NCI-H2029 treated with DMSO at 0.1 percent for 48 hours (cell line): ENCODE data around the gene PDE11A.

Source experiments
- DNase-seq: peaks from one replicate; lab custom pipeline; 2025; lab: John Stamatoyannopoulos, UW

PDE11A gene

DNA sequence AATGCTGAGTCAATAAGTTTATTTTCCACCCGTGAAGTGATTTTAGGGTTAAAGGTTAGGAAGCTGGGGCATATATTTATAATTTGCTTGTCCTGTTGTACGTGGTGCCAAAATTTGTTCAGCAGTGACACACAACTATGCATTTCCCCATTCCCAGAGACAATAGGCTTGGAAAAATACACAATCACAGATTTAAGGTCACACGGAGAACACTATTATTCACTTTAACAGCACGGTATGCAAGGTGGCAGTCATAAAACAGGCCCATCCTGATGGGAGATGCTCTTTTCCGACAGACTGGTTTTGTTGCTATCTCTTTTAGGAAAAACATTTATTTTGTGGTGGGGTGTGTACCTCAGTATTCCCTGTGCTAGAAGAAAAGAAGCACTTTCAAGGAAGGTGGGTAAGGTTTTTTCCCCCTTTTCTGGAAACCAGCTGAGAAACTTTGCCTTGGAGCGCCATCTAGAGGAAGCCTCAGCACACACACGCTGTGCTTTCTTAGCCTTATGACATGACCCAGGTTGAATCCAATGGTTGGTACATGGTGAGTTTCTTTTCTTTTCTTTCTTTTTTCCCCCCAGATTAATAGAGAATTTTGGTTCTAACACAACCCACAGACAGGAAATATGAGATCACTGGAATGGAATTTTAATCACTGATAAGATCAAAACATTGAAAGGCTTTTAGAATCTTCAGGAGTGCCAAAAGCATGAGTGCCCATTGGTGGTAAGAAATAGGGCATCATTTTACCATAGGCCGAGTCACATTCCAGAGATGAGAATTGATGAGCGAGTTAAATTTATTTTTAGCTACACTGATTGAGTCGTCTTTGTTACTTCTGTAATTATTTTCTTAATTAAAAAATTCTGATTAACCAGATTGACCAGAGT, 347.9 kb downstream of the PDE11A start:
- DNase-seq, result peak; percentile 24

DNA sequence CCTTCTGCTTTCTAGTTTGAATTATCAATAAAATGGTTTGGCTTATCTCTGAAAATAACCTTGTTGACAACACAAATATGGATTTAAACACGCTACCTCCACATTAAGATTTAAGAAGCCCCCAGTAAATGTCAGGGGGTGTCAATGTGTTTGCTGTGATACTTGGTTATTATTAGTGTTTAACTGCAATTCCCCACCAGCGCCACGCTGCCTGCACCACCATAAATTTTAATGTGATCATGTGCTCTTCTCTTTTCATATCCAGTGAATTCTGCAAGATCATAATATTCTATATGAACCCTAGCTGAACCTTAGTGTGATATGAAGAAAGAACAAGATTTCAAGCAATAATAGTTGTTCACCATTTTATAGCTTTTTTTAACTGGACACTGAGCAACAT, 349.3 kb downstream of the PDE11A start:
- no peak for DNase-seq

DNA sequence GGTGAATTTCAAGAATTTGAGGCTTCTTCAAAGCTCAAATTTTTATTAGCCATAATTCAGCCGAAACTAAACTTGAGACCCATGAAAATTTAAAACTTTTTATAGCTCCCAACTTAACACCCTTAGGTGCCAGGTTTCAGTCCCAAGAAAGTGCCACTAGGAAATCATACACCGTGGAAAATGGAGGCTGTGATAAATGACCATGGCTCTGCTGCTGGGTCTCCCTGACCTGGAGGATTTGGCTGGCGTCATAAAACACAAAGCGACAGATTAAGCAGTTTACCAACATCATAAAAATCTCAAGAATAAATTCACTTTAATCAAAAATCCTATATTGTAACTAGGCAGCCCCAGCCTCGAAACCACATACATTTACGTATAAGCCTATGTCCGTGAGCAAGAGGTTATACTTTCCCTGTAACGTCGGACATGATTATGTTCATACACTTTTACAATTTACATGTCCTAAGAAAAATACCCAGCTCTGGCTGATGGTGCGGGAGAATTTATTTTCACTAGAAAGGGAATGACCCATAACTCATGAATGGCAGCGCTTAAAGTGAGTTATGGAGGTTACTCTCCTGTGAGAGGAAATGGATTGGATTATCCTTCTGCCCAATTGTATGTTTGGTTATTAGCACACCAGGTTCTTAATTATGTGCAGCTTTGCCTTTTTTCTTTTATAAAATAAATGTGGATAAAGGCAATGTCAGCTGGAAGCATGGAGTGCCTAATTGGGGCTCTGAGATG, 350.6 kb downstream of the PDE11A start:
- no peak for DNase-seq

DNA sequence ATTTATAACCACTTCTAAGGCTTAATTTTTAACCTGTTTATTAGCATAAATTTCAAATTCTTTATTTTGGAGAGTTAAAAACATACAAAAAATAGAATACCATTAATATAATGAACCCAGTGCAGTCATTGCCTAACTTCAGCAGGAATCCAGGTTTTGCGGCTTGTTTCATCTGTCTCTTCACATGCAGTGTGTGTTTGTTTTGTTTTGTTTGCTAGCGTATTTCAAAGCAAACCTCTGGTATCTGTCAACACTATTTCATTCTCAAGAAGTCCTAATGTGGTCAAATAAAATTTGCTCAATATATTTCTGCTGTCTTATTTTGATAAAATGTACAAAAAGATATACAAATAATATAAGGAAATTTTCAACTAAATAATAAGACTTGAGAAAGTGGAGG, 351.5 kb downstream of the PDE11A start:
- no peak for DNase-seq

DNA sequence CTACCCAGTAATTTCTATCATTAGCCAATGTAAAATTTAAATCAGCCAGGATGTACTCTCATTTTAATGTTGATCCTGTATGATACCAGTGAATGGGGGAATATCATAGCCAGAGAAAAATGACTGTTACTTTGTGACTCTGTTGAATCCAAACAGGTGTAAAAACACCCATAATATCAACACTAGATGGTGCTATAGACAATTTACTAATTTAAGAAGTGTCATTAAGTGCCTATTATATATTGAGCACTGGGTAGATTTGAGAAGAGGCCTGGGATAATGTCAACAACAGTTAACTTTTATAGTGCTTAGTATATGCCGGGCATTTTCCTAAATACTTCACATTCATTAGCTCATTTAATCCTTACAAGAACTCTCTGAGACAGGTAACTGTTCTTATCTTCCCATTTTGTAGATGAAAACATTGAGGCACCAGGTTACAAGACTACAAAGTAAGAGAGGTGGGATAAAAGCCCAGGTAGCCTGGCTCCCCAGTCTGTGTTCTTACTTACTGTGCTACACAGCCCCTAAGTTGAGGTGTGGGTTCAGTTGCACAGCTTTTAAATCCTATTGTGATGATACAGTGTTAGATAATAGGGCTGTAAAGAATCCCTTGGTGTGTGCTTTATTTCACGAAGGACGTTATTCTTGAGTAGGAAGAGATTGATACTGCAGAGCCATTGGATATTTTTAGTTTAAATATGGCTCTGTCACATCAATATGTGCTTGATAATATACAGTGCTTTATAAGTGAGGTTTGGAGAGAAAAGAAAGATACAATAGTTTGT, 354.6 kb downstream of the PDE11A start:
- no peak for DNase-seq

DNA sequence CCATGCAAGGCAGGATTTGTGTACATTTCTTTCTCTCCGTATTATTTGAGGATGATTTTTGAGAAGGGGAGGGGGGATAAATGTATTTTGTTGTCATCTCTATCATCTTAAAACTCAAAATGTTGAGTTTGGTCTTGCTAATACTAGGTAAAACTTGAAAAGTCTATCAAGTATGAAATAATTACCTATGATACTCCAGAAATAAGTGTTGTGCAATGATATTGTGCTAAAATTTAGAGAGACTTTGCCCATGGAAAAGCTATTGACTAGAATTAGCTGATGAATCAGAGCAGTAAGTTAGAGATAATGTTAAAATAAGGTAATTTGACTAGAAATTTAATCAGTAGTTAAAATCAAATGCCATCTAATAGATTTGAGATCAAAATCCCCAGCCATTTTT, 356.1 kb downstream of the PDE11A start:
- DNase-seq, result no peak

DNA sequence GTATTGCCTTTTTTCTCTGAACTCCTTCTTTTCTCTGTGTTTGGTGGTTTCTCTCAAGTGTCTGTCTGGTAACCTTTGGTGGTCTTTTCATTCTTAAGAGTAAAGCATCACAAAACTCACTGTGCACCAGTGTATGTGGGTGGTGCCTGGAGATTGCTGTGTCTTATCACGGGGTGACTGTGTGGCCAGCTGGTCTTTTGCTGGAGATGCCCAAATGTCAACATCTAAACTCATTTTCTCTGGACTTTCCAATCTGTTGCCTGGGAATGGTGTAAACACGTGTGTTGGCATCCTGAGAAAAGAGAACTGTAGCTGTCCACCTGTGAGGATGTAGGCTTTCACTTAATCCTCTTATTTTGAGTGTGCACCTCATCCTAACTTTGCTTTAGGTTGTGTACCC, 356.8 kb downstream of the PDE11A start:
- no peak for DNase-seq

DNA sequence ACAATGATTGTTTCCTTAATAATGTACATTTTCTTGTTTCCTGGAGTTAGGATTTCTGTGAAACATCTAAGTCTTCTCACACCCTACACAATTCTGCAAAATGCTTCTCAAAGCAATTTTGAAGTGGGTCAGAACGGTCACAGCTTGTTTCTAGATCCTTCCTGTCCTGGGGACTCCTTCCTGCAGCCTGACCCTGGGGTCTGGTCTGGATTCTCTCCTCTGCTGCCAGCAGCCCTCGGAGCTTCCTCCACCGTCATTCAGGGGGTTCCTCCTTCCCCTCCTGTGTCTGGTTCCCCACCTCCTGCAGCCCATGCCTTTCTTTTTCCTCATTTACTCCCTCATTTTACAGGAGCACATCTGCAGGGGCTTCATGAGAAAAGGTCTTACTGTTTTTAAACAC, 357.9 kb downstream of the PDE11A start:
- DNase-seq, result no peak

DNA sequence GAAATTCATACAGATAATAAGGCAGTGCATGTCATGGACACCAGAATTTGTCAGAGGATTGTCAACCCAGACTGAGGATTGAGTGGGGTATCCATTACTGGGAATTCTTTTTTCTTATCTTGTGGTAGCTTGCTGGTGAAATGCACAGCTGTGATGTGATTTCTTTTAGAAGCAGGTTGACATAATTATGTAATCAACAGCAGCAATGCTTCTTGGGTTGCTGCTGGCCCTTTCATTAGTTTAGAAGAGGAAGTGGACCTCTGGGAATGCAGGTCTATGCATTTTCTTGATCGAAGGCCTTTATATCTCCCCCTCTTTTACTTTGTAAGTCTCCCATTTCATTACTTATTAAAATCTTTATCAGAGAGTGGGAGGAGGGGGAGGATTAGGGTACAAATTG, 360.1 kb downstream of the PDE11A start:
- no peak for DNase-seq

DNA sequence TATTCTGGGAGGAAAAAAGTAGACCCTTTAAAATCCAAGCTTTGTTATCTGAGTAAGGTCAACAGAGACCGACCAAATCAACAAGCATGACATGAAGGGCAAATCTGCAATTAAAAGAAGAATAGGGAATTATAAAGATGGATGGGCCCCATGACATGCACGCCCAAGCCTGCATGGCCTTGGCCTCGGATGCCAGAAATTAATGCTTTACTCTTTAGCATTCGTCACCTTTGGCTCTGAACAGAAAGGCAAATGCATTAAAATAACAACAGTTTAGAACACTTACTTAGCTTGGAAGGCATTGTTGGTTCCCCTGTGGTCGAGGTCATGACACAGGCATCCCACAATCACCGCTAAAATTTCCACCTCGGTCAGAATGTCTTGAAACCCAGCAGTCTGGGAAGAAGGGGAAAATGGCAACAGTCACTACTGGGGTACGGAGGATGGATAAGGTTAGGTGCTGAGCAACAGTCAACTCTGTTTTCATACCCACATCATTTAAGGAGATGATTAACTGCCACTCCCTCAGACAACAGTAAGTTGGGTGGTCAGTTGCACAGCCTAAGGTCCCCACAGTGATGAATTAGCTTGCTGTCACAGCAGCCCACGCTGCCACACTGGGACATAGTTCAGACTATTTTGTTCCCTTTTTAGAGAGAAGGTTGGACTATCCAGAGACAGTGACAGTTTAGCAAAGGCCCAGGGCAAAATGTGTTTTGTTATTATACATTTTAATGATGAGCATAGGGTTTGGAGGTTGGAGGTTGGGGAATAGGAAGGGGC, 360.9 kb downstream of the PDE11A start:
- DNase-seq, result no peak

DNA sequence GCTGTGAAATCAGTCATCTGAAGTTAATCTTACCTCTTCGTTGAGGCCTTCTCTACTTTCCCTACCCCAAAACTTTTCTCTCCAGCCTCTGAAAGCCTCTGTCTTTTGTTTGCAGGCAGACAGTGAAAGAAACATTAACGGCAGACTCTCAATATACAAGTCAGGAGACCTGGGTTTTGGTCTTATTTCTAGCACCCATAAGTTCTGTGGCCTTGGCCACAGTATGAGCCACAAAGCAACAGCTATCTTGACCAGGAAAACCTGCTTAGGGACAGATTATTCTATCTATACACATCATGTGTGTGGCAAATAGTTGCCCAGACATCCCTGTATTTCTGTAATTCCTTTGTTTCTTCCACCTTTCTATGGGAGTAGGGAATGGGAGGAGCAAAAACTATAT, 361.7 kb downstream of the PDE11A start:
- no peak for DNase-seq

DNA sequence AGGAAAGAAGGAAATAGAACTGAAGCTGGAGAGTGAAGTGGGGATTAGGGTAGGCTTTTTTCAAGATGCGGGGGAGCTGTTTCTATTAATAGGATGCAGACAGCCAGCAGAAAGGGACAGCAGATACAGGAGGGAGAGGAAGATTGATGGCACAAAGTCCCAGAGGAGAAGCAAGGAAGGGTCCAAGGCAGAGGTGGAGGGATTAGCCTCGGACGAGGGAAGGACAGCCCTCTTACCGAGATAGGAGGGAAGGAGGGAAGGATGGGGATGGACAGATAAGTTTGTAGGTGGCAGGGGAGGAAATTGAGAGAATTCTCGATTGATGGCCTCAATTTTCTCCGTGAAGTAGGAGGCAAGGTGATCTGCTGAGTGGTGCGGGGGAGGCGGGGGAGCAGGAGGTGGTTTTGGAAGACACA, 362.6 kb downstream of the PDE11A start:
- no peak for DNase-seq

DNA sequence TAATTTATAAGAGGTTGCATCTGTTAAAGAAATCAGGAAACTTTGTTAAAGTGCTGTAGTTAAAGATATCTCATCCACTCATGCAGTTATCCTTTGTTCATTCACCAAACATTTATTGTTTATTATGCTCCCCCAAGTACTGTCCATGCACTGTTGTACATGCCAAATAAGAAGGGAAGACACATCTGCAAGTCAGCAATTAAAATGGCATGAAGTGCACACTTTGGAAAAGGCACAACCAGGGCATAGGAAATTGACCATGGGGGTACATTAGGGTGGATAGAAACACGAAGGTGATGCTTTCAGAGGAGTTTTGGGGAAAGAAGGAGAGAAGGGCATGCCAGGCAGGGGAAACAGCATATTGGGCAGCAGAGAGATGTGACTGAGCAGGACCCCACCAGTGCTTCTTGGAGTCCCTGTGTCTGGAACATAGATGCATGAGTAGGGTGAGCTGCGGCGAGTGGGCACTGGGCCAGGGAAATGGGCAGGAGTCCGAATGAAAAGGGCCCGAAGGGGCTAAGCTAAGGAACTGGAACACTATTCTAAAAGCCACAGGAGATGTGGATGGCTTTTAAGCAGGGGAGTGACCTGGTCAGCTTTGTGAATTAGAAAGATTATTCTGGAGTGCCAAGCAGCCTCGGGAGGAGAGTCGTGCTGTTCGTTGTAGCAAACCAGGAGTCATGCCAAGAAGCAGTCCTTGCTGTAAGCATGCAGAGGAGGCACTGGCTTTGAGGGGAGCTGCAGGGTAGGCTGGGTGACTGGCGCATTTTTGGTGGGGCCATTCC, 363.7 kb downstream of the PDE11A start:
- no peak for DNase-seq

DNA sequence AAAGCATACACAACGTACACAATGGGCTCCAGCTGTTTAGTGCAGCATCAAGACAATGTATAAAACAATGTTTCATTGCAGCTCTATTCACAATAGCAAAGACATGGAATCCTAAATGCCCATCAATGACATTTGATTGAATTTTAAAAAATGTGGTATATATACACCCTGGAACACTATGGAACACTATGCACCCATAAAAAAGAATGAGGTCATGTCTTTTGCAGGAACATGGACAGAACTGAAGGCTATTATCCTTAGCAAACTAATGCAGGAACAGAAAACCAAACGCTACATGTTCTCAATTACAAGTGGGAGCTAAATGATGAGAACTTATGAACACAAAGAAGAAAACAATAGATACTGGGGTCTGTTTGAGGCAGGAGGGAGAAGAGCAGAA, 364.5 kb downstream of the PDE11A start:
- no peak for DNase-seq

DNA sequence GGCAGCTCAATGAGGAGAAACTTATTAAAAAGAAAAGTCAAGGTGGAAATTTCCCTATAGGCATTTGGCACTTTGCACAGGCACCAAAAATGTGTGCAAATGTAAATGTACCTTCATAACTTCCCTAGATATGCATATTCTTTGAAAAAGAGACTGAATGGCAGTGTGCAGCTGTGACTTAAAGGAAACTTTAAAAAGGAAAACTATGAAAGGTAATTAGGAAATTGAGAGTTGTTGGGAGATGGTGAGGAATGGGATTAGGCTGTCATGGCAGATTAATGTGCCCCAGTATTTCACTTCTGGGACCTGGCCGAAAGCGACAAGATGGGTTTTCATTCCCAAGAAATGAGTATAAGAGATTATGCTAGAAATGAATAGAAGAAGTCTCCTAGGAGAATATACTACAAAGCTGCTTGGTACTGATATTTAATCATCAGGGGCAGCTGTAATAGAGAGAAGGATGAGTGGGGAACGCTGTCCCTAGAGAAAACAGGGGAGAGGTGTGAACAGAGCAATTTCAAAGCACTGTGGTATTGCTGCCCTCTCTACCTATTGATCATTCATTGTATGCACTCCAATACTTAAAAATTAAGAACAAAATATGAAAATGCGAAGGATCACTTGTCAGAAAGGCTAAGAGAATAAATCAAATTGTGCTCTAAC, 366.9 kb downstream of the PDE11A start:
- no peak for DNase-seq

DNA sequence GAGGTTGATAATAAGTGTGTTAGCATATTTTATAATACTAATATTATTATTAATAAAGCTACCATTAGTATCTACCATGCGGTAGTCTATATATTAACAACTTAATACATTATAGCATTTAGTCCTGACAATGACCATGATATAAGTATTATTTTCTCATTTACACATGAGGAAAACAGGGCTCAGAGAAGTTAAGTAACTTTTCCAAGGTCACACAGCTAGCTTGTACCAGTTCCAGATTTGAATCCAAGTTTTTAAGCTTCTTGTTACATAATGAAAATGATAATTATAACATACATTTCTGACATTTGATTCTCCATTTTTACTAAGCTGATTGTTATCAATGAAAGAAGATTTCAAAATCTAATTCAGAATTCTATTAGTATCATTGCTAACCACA, 369.4 kb downstream of the PDE11A start:
- no peak for DNase-seq

DNA sequence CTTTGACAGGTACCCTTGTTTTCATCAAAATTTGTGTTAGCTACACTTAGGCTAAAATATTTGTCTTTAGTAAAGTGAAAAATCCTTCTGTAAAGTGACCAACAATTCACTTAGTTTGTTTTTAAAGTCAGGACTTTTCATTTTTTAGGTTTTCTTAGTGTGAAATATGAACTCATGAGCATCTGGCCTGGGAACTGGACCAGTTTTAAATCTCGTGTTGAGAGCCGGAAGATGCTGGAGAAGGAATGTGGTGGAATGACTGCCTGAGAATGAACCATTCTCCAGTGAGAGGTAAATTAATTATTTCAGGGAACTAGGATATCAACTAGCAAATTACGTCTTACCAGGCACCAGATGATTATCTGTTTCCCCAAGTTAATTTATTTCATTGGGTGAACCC, 374.3 kb downstream of the PDE11A start:
- DNase-seq, result no peak

DNA sequence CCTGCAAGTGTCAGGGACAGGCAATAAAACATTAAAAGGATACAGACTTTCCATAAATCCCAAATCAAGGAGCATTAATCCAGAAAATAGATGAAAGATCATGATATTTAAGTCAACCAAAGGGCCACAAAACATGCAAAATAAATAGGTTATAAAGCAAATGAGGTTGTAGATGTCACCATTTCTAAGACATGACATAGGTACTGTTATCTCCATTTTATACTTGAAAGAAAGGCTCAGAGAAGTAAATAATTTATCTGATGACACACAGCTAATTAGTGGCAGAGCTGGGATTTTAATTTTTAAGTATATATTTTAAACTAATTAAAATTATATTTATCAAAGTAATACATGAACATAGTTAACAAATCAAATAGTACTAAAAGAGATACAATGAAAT, 378.2 kb downstream of the PDE11A start:
- DNase-seq, result no peak

DNA sequence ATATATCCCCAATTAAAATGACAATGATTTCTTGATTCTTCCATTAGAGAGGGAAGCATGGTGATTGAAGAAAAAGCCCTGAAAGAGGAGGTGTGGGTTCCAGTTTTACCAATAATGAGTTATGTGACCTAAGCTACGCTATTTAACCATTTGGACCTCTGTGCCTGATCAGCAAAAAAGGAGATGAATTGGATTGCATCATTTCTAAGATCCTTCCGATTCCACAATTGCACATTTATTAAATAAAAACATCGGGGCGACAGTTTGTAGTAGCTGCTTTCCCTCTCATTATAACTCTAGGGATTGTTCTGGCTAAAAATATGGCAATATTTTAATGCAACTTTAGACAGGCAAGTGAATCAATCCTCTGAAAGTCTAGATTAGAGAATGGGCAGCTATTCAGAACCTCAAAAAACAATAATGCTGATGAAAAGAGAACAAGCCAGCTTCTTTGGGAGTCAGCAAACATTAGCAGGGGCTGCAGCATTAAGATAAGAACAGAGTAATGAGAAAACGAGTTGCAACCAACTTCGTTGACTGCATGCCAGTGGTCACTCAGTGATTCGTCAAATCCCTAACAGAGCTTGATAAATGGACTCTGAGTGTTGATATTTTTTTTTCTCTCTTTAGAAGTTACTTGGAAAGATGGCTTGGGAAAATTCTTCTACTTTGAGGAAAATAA, 378.8 kb downstream of the PDE11A start:
- DNase-seq, result no peak

DNA sequence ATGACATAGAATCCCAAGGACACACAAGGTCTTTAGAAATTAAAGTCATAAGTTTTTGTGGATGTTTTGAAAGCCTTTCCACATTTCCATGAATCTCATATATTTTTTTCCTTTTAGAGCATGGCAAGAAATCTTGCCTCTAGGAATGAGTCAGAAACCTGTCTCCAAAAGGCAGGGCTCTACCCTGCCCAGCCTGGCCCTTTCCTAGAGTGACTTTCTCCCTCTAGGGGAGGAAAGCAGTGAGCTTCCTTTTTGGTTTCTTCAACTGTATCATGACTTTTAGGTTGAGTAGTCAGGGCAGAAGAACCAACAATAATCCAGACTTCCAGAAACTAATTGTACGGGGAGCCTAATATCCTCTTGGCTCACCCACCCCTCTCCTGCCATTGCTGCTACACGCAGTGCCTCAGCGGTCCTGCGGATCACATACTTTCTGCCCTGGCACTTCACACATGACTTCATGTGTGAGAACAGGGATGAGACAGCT, 379.8 kb downstream of the PDE11A start:
- no peak for DNase-seq
